ENCODE results near the gene VPS33A. TPM values are rescaled to one million over a fixed set of nuclear protein-coding genes. Genes with fewer than 3 reads are reported as not detected.

Gene VPS33A
- polyA plus RNA-seq, 1 donor (not counting 4 experiments of a cell fraction or from before 2014, with no cell fraction given) = 17.5 TPM

GRCh38 chr12:122187466-122187865, 78.8 kb downstream of the VPS33A start:
- H3K79me2 ChIP-seq (ENCODE audit: control insufficient read depth, insufficient read depth, low read length) = no peaks in the 10 kb centered on the region
- no peaks in the 10 kb centered on the region for H3K27me3 ChIP-seq (ENCODE audit: control insufficient read depth, extremely low read depth, insufficient read depth, low read length)
- TF ChIP-seq CTCF (optimal IDR thresholded peaks at IDR 0.05 in 1 of 3, IDR thresholded peaks at IDR 0.05 in 1 of 3, conservative IDR thresholded peaks at IDR 0.05 in 1 of 3; ENCODE audit: extremely low read depth in 1 of 3, insufficient read depth in 2 of 3, low read length in 3 of 3) (no peak), EZH2 (IDR thresholded peaks at IDR 0.05; ENCODE audit: low read length) (no peak)
- dilution Hi-C loops (cut with MboI; ENCODE audit: extremely low pct_ligation_motif_present, low sequenced_read_pairs) = no loop called here
- no peak overlapping the region for H3K4me3 ChIP-seq (ENCODE audit: control insufficient read depth in 2 of 3, extremely low read depth in 1 of 3, insufficient read depth in 2 of 3, low read depth in 1 of 3, low read length in 3 of 3)
- H3K9me1 ChIP-seq (ENCODE audit: control insufficient read depth, extremely low read depth, insufficient read depth, low read length) = no peaks in the 10 kb centered on the region
- no peaks in the 10 kb centered on the region for H4K20me1 ChIP-seq (ENCODE audit: control insufficient read depth, extremely low read depth, insufficient read depth, low read length)
- no peak overlapping the region for H2AFZ ChIP-seq (ENCODE audit: control insufficient read depth, low read length)
- H3K9ac ChIP-seq (ENCODE audit: control insufficient read depth, extremely low read depth, insufficient read depth, low read length) = no peak overlapping the region
- H3K4me2 ChIP-seq (ENCODE audit: control insufficient read depth, extremely low read depth, insufficient read depth, low read depth, low read length) = no peak overlapping the region
- H3K27ac ChIP-seq (ENCODE audit: control insufficient read depth, insufficient read depth, low read length) = no peak overlapping the region
- no peak for FAIRE-seq
- peaks cover 3% of the 10 kb centered on the region for H3K4me1 ChIP-seq (ENCODE audit: control insufficient read depth, extremely low read depth, insufficient read depth, low read length)
- no peaks in the 10 kb centered on the region for H3K36me3 ChIP-seq (ENCODE audit: control insufficient read depth in 2 of 2, extremely low read depth in 1 of 2, insufficient read depth in 2 of 2, low read length in 2 of 2)
- DNase-seq (ENCODE audit: low read depth, low spot score) = no peak
- no peaks in the 10 kb centered on the region for H3K9me3 ChIP-seq (ENCODE audit: control insufficient read depth, low read depth, low read length)

GRCh38 chr12:122185494-122186082, 80.7 kb downstream of the VPS33A start:
- H3K4me1 ChIP-seq (ENCODE audit: control insufficient read depth, extremely low read depth, insufficient read depth, low read length) = peaks cover 8% of the 10 kb centered on the region
- no peaks in the 10 kb centered on the region for H4K20me1 ChIP-seq (ENCODE audit: control insufficient read depth, extremely low read depth, insufficient read depth, low read length)
- no peak overlapping the region for H3K4me2 ChIP-seq (ENCODE audit: control insufficient read depth, extremely low read depth, insufficient read depth, low read depth, low read length)
- H3K9ac ChIP-seq (ENCODE audit: control insufficient read depth, extremely low read depth, insufficient read depth, low read length) = no peak overlapping the region
- H2AFZ ChIP-seq (ENCODE audit: control insufficient read depth, low read length) = no peak overlapping the region
- H3K36me3 ChIP-seq (ENCODE audit: control insufficient read depth in 2 of 2, extremely low read depth in 1 of 2, insufficient read depth in 2 of 2, low read length in 2 of 2) = no peaks in the 10 kb centered on the region
- no peaks in the 10 kb centered on the region for H3K9me3 ChIP-seq (ENCODE audit: control insufficient read depth, low read depth, low read length)
- H3K79me2 ChIP-seq (ENCODE audit: control insufficient read depth, insufficient read depth, low read length) = no peaks in the 10 kb centered on the region
- H3K27me3 ChIP-seq (ENCODE audit: control insufficient read depth, extremely low read depth, insufficient read depth, low read length) = no peaks in the 10 kb centered on the region
- TF ChIP-seq CTCF (optimal IDR thresholded peaks at IDR 0.05 in 1 of 3, IDR thresholded peaks at IDR 0.05 in 1 of 3, conservative IDR thresholded peaks at IDR 0.05 in 1 of 3; ENCODE audit: extremely low read depth in 1 of 3, insufficient read depth in 2 of 3, low read length in 3 of 3) (no peak), EZH2 (IDR thresholded peaks at IDR 0.05; ENCODE audit: low read length) (no peak)
- DNase-seq (ENCODE audit: low read depth, low spot score) (no peak), FAIRE-seq (no peak)
- H3K4me3 ChIP-seq (ENCODE audit: control insufficient read depth in 2 of 3, extremely low read depth in 1 of 3, insufficient read depth in 2 of 3, low read depth in 1 of 3, low read length in 3 of 3) = no peak overlapping the region
- no peak overlapping the region for H3K27ac ChIP-seq (ENCODE audit: control insufficient read depth, insufficient read depth, low read length)
- dilution Hi-C loops (cut with MboI; ENCODE audit: extremely low pct_ligation_motif_present, low sequenced_read_pairs) = no loop called here
- no peaks in the 10 kb centered on the region for H3K9me1 ChIP-seq (ENCODE audit: control insufficient read depth, extremely low read depth, insufficient read depth, low read length)

Measured in keratinocyte (primary cell).